Sigmoid colon (tissue), 4 donors: Measurements from ENCODE around the gene PACS2.

ENCODE experiments used
- EP300 ChIP-seq, 4 donors: sonication (generic); formaldehyde crosslinking; IDR thresholded peaks; one replicate each; pipeline ENCODE4 v1.6.1; 2017; ENCODE audit warnings: antibody characterized with exemption in 4 of 4
- POLR2A ChIP-seq, 2 donors: fragments of 450-650 bp; IDR thresholded peaks; one replicate each; pipeline ENCODE4 v1.6.1; 2016; ENCODE audit warnings: antibody characterized with exemption in 2 of 2, mild to moderate bottlenecking in 2 of 2, moderate library complexity in 2 of 2
- POLR2AphosphoS5 ChIP-seq, 4 donors: sonication (generic); formaldehyde crosslinking; IDR thresholded peaks; one replicate each; pipeline ENCODE4 v1.6.1; 2017; ENCODE audit warnings: antibody characterized with exemption in 4 of 4
- TF ChIP-seq, protein P1 (sequence below), 4 experiments: fragments of 450-650 bp in 3 of 4; fragments of 200-600 bp in 1 of 4; IDR thresholded peaks; one replicate each; pipeline ENCODE4 v1.5.1; 2016 to 2019; ENCODE audit warnings: antibody characterized with exemption in 4 of 4, mild to moderate bottlenecking in 3 of 4, moderate library complexity in 2 of 4

DNA sequence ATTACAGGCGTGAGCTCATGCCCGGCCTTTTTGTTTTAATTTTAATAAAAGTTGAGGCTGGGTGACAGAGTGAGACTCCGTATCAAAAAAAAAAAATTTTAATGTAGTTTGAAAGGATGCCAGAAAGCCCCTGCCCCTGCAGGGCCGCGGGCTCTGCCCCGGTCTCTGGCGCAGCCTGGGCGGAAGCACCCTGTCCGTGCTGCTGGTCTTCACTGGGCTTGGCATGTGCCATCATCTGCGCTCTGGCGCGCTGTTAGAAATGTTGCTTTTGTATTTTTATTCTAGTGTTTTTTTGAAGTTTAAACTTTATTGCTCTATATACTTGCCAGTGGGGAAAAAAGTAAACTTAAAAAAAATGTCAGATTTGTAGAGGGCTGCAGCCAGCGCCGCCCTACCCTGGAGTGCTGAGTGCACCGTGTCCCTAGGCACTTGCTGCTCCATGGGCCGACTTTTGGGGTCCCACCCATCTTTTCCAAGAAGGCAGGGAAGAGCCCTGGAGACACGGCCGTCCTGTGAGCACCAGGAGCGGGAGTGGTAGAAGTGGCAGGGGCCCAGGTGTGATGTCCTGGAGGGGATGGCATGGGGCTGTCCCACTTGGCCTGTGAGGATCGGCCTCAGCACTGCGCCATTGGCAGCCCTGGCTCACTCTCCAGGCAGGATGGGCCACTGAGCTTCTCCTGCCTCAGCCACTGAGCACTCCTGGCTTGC lies 109.1 kb downstream of the PACS2 start:
- TF ChIP-seq POLR2AphosphoS5 (IDR thresholded peaks at IDR 0.05), result no peak
- TF ChIP-seq, protein P1, sequence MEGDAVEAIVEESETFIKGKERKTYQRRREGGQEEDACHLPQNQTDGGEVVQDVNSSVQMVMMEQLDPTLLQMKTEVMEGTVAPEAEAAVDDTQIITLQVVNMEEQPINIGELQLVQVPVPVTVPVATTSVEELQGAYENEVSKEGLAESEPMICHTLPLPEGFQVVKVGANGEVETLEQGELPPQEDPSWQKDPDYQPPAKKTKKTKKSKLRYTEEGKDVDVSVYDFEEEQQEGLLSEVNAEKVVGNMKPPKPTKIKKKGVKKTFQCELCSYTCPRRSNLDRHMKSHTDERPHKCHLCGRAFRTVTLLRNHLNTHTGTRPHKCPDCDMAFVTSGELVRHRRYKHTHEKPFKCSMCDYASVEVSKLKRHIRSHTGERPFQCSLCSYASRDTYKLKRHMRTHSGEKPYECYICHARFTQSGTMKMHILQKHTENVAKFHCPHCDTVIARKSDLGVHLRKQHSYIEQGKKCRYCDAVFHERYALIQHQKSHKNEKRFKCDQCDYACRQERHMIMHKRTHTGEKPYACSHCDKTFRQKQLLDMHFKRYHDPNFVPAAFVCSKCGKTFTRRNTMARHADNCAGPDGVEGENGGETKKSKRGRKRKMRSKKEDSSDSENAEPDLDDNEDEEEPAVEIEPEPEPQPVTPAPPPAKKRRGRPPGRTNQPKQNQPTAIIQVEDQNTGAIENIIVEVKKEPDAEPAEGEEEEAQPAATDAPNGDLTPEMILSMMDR (IDR thresholded peaks at IDR 0.05), result no peak
- no peak for TF ChIP-seq EP300 (IDR thresholded peaks at IDR 0.05)
- TF ChIP-seq POLR2A (IDR thresholded peaks at IDR 0.05), result no peak
